ENCODE results near the gene CENPVL2. TPM values are rescaled to one million over a fixed set of nuclear protein-coding genes. Genes with fewer than 3 reads are reported as not detected.
"Not testable (repeated sequence)": the region's sequence is repeated elsewhere in the genome, so short reads cannot be mapped to it uniquely, and the experiment has no call there.

CENPVL2 gene
- total and polyA plus RNA-seq, 2 of the 8 experiments (the other 6 are each of a cell fraction or from before 2014, with no cell fraction given): 3.2 to 8.0 TPM

DNA sequence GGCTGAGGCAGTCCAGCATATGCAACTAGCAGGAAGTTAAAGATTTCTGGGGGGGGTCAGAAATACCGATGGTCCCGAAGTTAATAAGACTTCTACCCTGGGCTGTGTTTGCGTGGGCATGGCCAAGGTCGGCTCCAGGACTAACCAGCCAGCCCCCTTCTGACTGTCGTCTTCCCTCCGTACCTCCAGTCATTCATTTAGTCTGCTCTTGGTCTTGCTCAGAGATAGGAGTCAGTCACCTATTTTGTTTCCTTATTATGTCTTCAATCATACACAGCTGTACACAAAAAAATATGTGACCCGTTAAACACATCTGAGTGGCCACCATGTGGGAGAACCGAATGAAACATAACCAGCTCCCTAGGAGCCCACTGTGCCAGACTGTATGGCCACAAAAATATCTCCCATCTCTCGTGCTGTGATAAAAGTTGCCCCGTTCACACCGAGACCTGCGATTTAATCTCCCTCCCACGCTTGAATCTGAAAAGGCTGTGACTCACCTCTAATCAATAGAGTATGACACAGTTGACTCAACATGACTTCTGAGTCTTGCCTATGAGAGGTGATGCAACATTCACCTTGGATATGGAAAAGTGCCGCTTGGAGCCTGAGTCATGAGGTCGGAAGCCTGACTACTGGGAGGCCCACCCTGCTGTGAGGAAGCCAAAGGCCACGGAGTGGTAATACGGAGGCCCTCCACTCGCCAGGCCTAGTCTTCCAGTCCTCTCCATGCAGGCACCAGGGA, 2.8 kb downstream of the CENPVL2 start:
- H3K9me3 ChIP-seq (ENCODE audit: insufficient read depth in 2 of 2, low read depth in 1 of 2, low read length in 1 of 2); H2BK20ac ChIP-seq (ENCODE audit: low read length); H3K4me2 ChIP-seq (ENCODE audit: insufficient read depth in 1 of 2, low read depth in 2 of 2, low read length in 2 of 2); H3K23ac ChIP-seq (ENCODE audit: insufficient read length); H3K18ac ChIP-seq (ENCODE audit: extremely low read depth, low read length); H3K79me2 ChIP-seq (ENCODE audit: control insufficient read depth in 1 of 2, insufficient read depth in 2 of 2, low read length in 2 of 2); H3K23me2 ChIP-seq (ENCODE audit: low read depth, low read length); H4K20me1 ChIP-seq (replicated peaks in 1 of 2; ENCODE audit: control insufficient read depth in 1 of 2, insufficient read depth in 2 of 2, low read length in 2 of 2); POLR2A ChIA-PET (ENCODE audit: partially characterized antibody); H4K91ac ChIP-seq (replicated peaks; ENCODE audit: insufficient read length, low read length); H3K36me3 ChIP-seq (ENCODE audit: control insufficient read depth in 2 of 4, insufficient read depth in 4 of 4, low read length in 3 of 4); H3K4me3 ChIP-seq (ENCODE audit: extremely low read depth in 1 of 4, insufficient read depth in 2 of 4, low read depth in 3 of 4, low read length in 4 of 4); H2AFZ ChIP-seq (ENCODE audit: low read length); H3K79me1 ChIP-seq (ENCODE audit: low read depth, low read length); H2AK5ac ChIP-seq (ENCODE audit: low read depth, low read length); H4K8ac ChIP-seq (ENCODE audit: extremely low read depth, insufficient read depth, low read length); H3K9ac ChIP-seq (replicated peaks in 1 of 4; ENCODE audit: extremely low read depth in 1 of 4, low read depth in 3 of 4, low read length in 3 of 4); H3K27me3 ChIP-seq (replicated peaks in 1 of 4; ENCODE audit: control insufficient read depth in 3 of 4, extremely low read depth in 1 of 4, insufficient read depth in 3 of 4, low read length in 3 of 4); H3K4ac ChIP-seq (replicated peaks; ENCODE audit: insufficient read length, low read depth, low read length); FAIRE-seq; DNase-seq (ENCODE audit: low read depth in 1 of 2, low spot score in 2 of 2); H3K14ac ChIP-seq (ENCODE audit: insufficient read length); H3K27ac ChIP-seq (ENCODE audit: low read depth, low read length); H2BK120ac ChIP-seq (replicated peaks; ENCODE audit: low read depth, low read length); CTCF ChIA-PET (ENCODE audit: partially characterized antibody); H2BK12ac ChIP-seq (ENCODE audit: low read depth, low read length); H4K5ac ChIP-seq (ENCODE audit: insufficient read length, low read depth, low read length); H3K4me1 ChIP-seq (replicated peaks in 1 of 4; ENCODE audit: control insufficient read depth in 3 of 4, insufficient read depth in 4 of 4, low read length in 3 of 4); H2BK15ac ChIP-seq (ENCODE audit: low read length); H3K56ac ChIP-seq (replicated peaks; ENCODE audit: insufficient read length, low read depth, low read length); H2BK5ac ChIP-seq (ENCODE audit: low read depth, low read length): not testable (repeated sequence)
- no CpG with 5 or more reads among the region's 18 CpGs for WGBS, 2 experiments (ENCODE audit: extremely low coverage in 1 of 2, insufficient coverage in 1 of 2, insufficient read length in 1 of 2, insufficient replicate concordance in 2 of 2, low coverage in 1 of 2, low lambda C conversion rate in 2 of 2, missing lambda C conversion rate in 1 of 2)
